A549 (cell line): ENCODE data around the gene LAMC3.

Experiments
- CTCF ChIP-seq: fragments of >200 bp; sonication (Bioruptor Twin); formaldehyde crosslinking; IDR thresholded peaks from 3 replicates; pipeline ENCODE4 v1.5.1; 2016
- HOXA7 ChIP-seq: fragments of 250-450 bp; sonication (Bioruptor Pico); IDR thresholded peaks from 2 replicates; pipeline ENCODE4 v1.5.0; 2020; ENCODE audit warnings: mild to moderate bottlenecking, moderate library complexity
- POLR2AphosphoS2 ChIP-seq: conservative IDR thresholded peaks from 2 replicates; pipeline ENCODE4 v1.6.1; 2012; ENCODE audit warnings: low read length, improper control_type of control experiment, inconsistent platforms
- RFX5 ChIP-seq: fragments of 450-650 bp; IDR thresholded peaks from 2 replicates; pipeline ENCODE4 v1.7.1; 2014; ENCODE audit warnings: antibody characterized with exemption, mild to moderate bottlenecking, moderate library complexity
- USF2 ChIP-seq: fragments of 450-650 bp; IDR thresholded peaks from 2 replicates; pipeline ENCODE4 v1.6.1; 2014; ENCODE audit warnings: antibody characterized with exemption

- TF ChIP-seq CTCF: no peak
- TF ChIP-seq HOXA7 (CRISPR knock-in tag): no peak
- TF ChIP-seq RFX5: no peak
- TF ChIP-seq POLR2AphosphoS2: no peak
- TF ChIP-seq USF2: no peak
Observed at GRCh38 chr9:131080589-131080988, 71.6 kb downstream of the LAMC3 start.
